Measurements from ENCODE around the gene GADD45A. TPM values are rescaled to one million over a fixed set of nuclear protein-coding genes. Genes with fewer than 3 reads are reported as not detected.
A peak's percentile ranks its signal among the peaks of the same experiment; 100 is the strongest.

The GADD45A gene
- total and polyA plus RNA-seq, 9 of the 15 experiments (the other 6 are each of a cell fraction or from before 2014, with no cell fraction given) = 21.3 to 156 (median 62.1) TPM

- TF ChIP-seq RNF2 (IDR thresholded peaks at IDR 0.05) = no peak
- no peak for TF ChIP-seq MYNN (IDR thresholded peaks at IDR 0.05)
- no peak for TF ChIP-seq MYNN (CRISPR knock-in tag; IDR thresholded peaks at IDR 0.05)
- no peak for TF ChIP-seq PHF21A (IDR thresholded peaks at IDR 0.05; ENCODE audit: borderline replicate concordance, low read depth)
- TF ChIP-seq NFIC (IDR thresholded peaks at IDR 0.05) = 0 out of 2 replicates have a peak, but pooled peaks have one; percentile 2
- TF ChIP-seq SRSF1 (IDR thresholded peaks at IDR 0.05; ENCODE audit: low read depth, low read length) = no peak
- TF ChIP-seq MTA1 (IDR thresholded peaks at IDR 0.05; ENCODE audit: borderline replicate concordance) = no peak
- TF ChIP-seq GTF2E2 (tag; IDR thresholded peaks at IDR 0.05) = no peak
- TF ChIP-seq BCL6 (CRISPR knock-in tag; IDR thresholded peaks at IDR 0.05) = no peak
- TF ChIP-seq KLF16 (IDR thresholded peaks at IDR 0.05) = no peak
- TF ChIP-seq BCLAF1 (IDR thresholded peaks at IDR 0.05; ENCODE audit: borderline replicate concordance in 1 of 2, control insufficient read depth in 1 of 2, low read depth in 2 of 2, low read length in 1 of 2) = no peak
- no peak for TF ChIP-seq ZNF143 (CRISPR knock-in tag; IDR thresholded peaks at IDR 0.05)
- TF ChIP-seq, protein P1, sequence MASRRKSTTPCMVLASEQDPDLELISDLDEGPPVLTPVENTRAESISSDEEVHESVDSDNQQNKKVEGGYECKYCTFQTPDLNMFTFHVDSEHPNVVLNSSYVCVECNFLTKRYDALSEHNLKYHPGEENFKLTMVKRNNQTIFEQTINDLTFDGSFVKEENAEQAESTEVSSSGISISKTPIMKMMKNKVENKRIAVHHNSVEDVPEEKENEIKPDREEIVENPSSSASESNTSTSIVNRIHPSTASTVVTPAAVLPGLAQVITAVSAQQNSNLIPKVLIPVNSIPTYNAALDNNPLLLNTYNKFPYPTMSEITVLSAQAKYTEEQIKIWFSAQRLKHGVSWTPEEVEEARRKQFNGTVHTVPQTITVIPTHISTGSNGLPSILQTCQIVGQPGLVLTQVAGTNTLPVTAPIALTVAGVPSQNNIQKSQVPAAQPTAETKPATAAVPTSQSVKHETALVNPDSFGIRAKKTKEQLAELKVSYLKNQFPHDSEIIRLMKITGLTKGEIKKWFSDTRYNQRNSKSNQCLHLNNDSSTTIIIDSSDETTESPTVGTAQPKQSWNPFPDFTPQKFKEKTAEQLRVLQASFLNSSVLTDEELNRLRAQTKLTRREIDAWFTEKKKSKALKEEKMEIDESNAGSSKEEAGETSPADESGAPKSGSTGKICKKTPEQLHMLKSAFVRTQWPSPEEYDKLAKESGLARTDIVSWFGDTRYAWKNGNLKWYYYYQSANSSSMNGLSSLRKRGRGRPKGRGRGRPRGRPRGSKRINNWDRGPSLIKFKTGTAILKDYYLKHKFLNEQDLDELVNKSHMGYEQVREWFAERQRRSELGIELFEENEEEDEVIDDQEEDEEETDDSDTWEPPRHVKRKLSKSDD (conservative IDR thresholded peaks at IDR 0.05; ENCODE audit: low read length) = no peak
- peak; percentile 73 for TF ChIP-seq ATF3 (IDR thresholded peaks at IDR 0.05)
- TF ChIP-seq ATF3 (CRISPR knock-in tag; conservative IDR thresholded peaks at IDR 0.05) = 0 out of 2 replicates have a peak, but pooled peaks have one; percentile 26
- TF ChIP-seq FUS (optimal IDR thresholded peaks at IDR 0.05; ENCODE audit: low read depth, low read length) = no peak
- TF ChIP-seq ZNF324 (CRISPR knock-in tag; IDR thresholded peaks at IDR 0.05) = no peak
- 0 out of 2 replicates have a peak, but pooled peaks have one; percentile 14 for TF ChIP-seq ZNF436 (CRISPR knock-in tag; IDR thresholded peaks at IDR 0.05)
- TF ChIP-seq CLOCK (CRISPR knock-in tag; IDR thresholded peaks at IDR 0.05; ENCODE audit: borderline replicate concordance) = no peak; the same call in 1 of the 2 replicates
Observed at GRCh38 chr1:67683766-67684525, 1.1 kb upstream of the GADD45A start (continued).
